Heart left ventricle (tissue), 16 donors: Measurements from ENCODE around the gene TANGO6. TPM values are rescaled to one million over a fixed set of nuclear protein-coding genes. Genes with fewer than 3 reads are reported as not detected.
"Not testable (repeated sequence)": the region's sequence is repeated elsewhere in the genome, so short reads cannot be mapped to it uniquely, and the experiment has no call there.

Experiments used
- ATAC-seq, 4 donors: fragments of 200-7000 bp; cut with Tn5 transposase; one replicate each; pipeline ENCODE4 v1.9.1; 2020 to 2022; ENCODE audit warnings: moderate library complexity in 4 of 4, mild to moderate bottlenecking in 3 of 4, moderate number of reproducible peaks in 1 of 4
- DNase-seq, 5 donors: peaks; one replicate each; pipeline ENCODE4 v3.0.0-alpha.2; 2020
- H3K27ac ChIP-seq, 12 donors: fragments of 200-600 bp; sonication (generic) in 4 of 12; one replicate each; pipeline versions ENCODE4 v1.5.0 to v1.8.0; 2016 to 2022; ENCODE audit warnings: mild to moderate bottlenecking in 2 of 12
- H3K27me3 ChIP-seq, 9 donors: fragments of 200-600 bp; sonication (generic) in 2 of 9; one replicate each; pipeline versions ENCODE4 v1.5.1 to v1.8.0; 2016 to 2022; ENCODE audit warnings: mild to moderate bottlenecking in 3 of 9
- H3K36me3 ChIP-seq, 9 donors: fragments of 200-600 bp; sonication (generic) in 2 of 9; one replicate each; pipeline versions ENCODE4 v1.5.0 to v1.8.0; 2018 to 2022; ENCODE audit warnings: mild to moderate bottlenecking in 2 of 9
- H3K4me1 ChIP-seq, 12 donors: fragments of 200-600 bp; sonication (generic) in 4 of 12; one replicate each; pipeline versions ENCODE4 v1.5.0 to v1.8.0; 2016 to 2022; ENCODE audit warnings: mild to moderate bottlenecking in 3 of 12
- H3K4me3 ChIP-seq, 12 donors: fragments of 200-600 bp; sonication (generic) in 4 of 12; one replicate each; pipeline versions ENCODE4 v1.5.0 to v1.8.0; 2017 to 2022; ENCODE audit warnings: mild to moderate bottlenecking in 9 of 12, moderate library complexity in 4 of 12
- H3K9me3 ChIP-seq, 12 donors: fragments of 200-600 bp; sonication (generic) in 4 of 12; one replicate each; pipeline versions ENCODE4 v1.5.0 to v1.8.0; 2016 to 2022; ENCODE audit warnings: mild to moderate bottlenecking in 1 of 12
- POLR2A ChIP-seq, 2 donors: fragments of 450-650 bp; IDR thresholded peaks; one replicate each; pipeline ENCODE4 v1.6.1; 2017; ENCODE audit warnings: antibody characterized with exemption in 2 of 2, mild to moderate bottlenecking in 2 of 2, moderate library complexity in 2 of 2
- WGBS, 4 donors: extraction: QIAGEN DNeasy Blood & Tissue Kit in 2 of 4; methylation state at CpG; one replicate each; pipeline versions ENCODE4 v1.1.5 to v1.1.7; 2013 to 2018; 5-methylcytosine and 5-hydroxymethylcytosine counted together
- intact Hi-C, 10 donors: fragments of 100-400 bp; cut with DNase I; formaldehyde crosslinking; loops; one replicate each; pipeline versions ENCODE4 v1.11.1 to v1.14.2; 2022
- polyA plus RNA-seq, 2 donors: library from polyadenylated mRNA; stranded (reverse); fragments of 200-250 nt; gene quantifications; one replicate each; pipeline ENCODE4 v1.2.3, GENCODE V29; 2013
- total RNA-seq, 9 donors: library from RNA; depleted of rRNA in 2 of 9; stranded (reverse); fragments of >200 nt in 2 of 9; fragmentation: NEBNext Ultra II Directional in 3 of 9; extraction: Animal tissue kit (Norgen Biotek cat#: 25700) in 3 of 9; gene quantifications; one replicate each; pipeline versions ENCODE4 v1.1.0 to v1.2.4, GENCODE V29; 2016 to 2023
- TF ChIP-seq, protein P1 (sequence below), 12 donors: fragments of 200-600 bp; sonication (generic) in 4 of 12; IDR thresholded peaks; one replicate each; pipeline versions ENCODE4 v1.5.0 to v1.8.0; 2018 to 2022; ENCODE audit warnings: antibody characterized with exemption in 12 of 12, mild to moderate bottlenecking in 5 of 12
- donor health status: ischemic (EF 13 %, LVEDD 7.1; RV severe dilation, severe dysfunction).
- donor health status: healthy with polysubstance abuse.
- donor health status: DM: no; HTN: yes; CAD: no.
- donor health status: DM: no; HTN: no; CAD: no.
- donor health status: ischemic (EF 25% LVEDD 6.9; RV normal size, moderate dysfunction).
- donor health status: ischemic (EF 25% LVEDD 5.7; RV mildly dilated, moderate dysfunction).
- donor health status: healthy.
- donor health status: DM: yes; HTN: yes; CAD: no.
- donor health status: ischemic (EF 35%, LVEDD 5.7; RV mildly dilated, moderate dysfunction).
- donor health status: nonischemic (EF 11% LVEDD 7.7; RV severe dilation, severe dysfunction).
- donor health status: DM: yes; HTN: yes; CAD: no.
- donor health status: PGD.
- donor health status: ischemic (EF 29% LVEDD 5.4; RV normal size, mild dysfunction).
- donor health status: nonischemic (EF 23%, LVEDD 6.1; RV moderate dilation, normal function).

The TANGO6 gene
- total and polyA plus RNA-seq, 11 donors = 1.8 to 14.1 (median 8.8) TPM

DNA sequence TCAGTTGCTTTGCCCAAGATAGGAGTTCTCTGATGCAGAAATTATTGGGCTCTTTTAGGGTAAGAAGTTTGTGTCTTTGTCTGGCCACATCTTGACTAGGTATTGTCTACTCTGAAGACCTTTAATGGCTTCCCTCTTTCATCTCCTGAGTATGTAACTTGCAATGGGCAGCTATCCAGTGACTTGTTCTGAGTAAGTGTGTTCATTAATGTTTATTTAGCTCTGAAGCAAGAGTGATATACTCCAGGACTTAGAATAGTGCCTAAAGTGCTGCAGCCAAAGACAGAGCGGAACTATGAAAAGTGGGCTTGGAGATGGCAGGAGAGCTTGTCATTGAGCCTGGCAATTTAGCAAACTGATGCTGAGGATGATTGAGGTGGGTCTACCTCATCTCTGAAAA is 8.8 kb upstream of the TANGO6 start:
- DNase-seq (no peak), ATAC-seq (no peak)
- Histone ChIP-seq H3K4me3 (no peak overlapping the region), H3K4me1 (no peaks in the 10 kb centered on the region), H3K36me3 (no peaks in the 10 kb centered on the region), H3K27me3 (peaks cover 0 to 4% (median 0%) of the 10 kb centered on the region in 9 donors), H3K9me3 (no peaks in the 10 kb centered on the region), H3K27ac (no peak overlapping the region)
- TF ChIP-seq, protein P1, sequence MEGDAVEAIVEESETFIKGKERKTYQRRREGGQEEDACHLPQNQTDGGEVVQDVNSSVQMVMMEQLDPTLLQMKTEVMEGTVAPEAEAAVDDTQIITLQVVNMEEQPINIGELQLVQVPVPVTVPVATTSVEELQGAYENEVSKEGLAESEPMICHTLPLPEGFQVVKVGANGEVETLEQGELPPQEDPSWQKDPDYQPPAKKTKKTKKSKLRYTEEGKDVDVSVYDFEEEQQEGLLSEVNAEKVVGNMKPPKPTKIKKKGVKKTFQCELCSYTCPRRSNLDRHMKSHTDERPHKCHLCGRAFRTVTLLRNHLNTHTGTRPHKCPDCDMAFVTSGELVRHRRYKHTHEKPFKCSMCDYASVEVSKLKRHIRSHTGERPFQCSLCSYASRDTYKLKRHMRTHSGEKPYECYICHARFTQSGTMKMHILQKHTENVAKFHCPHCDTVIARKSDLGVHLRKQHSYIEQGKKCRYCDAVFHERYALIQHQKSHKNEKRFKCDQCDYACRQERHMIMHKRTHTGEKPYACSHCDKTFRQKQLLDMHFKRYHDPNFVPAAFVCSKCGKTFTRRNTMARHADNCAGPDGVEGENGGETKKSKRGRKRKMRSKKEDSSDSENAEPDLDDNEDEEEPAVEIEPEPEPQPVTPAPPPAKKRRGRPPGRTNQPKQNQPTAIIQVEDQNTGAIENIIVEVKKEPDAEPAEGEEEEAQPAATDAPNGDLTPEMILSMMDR (IDR thresholded peaks at IDR 0.05) = no peak
- TF ChIP-seq POLR2A (IDR thresholded peaks at IDR 0.05) = no peak
- intact Hi-C loops = no loop called here
- WGBS, 4 donors = 95 to 100% (median 99%) methylated on average over 1 of the region's 1 CpG

DNA sequence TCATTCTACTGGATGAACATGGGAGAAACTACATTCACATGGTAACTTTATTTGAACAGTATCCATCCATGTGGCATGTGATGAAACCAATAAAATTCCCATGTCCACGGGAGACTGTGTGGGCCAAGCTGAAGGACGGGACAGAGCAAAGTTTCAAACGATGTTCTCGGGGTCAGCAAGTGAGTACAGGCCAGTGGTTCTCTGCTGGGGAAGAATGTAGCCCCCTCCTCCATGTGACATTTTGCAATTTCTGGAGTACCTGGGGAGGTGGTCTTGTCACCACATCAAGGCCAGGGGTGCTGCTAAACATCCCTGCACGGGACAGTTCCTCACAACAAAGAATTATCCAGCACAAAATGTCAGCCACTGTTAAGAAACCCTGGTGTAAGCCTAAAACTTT is 7.4 kb upstream of the TANGO6 start:
- Histone ChIP-seq H3K4me3 (no peak overlapping the region), H3K27me3 (no peaks in the 10 kb centered on the region), H3K27ac (no peak overlapping the region), H3K4me1 (no peaks in the 10 kb centered on the region), H3K36me3 (no peaks in the 10 kb centered on the region), H3K9me3 (no peaks in the 10 kb centered on the region)
- ATAC-seq = no peak
- no peak for TF ChIP-seq POLR2A (IDR thresholded peaks at IDR 0.05)
- TF ChIP-seq, protein P1 (IDR thresholded peaks at IDR 0.05) = no peak
- intact Hi-C loops = no loop called here
- WGBS, 4 donors = 72 to 80% (median 77%) methylated on average over 5 of the region's 5 CpGs
- no peak for DNase-seq

DNA sequence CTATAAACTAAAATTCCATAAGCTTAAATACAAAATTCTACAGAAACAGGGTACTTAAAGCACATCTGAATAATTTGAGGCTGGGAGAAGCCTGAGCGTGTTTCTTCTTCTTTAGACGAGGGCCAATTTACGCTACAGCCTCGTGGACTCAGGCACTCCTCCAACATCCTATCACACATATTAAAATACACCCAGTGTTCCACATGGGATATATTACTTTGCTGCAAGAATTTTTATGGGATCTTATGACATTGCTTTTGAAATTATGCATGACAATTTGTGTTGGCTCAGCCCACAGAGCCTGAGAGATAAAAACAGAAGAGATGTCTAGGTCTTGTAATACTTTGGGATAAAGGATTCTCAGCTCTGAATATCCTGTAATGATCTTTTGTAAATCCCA is 3.5 kb upstream of the TANGO6 start:
- whole genome bisulfite sequencing, 4 donors = 66 to 81% (median 75%) methylated on average over 4 of the region's 4 CpGs
- Histone ChIP-seq H3K27me3 (no peaks in the 10 kb centered on the region), H3K36me3 (no peaks in the 10 kb centered on the region), H3K4me1 (peaks cover 0 to 14% (median 6%) of the 10 kb centered on the region in 12 donors), H3K4me3 (no peak overlapping the region), H3K9me3 (no peaks in the 10 kb centered on the region), H3K27ac (no peak overlapping the region)
- TF ChIP-seq POLR2A (IDR thresholded peaks at IDR 0.05) = no peak
- TF ChIP-seq, protein P1 (IDR thresholded peaks at IDR 0.05) = no peak
- intact Hi-C loops = loop anchor here in 5 of 10 donors (5.0 to 10.0 kb wide), 4 partner anchors 303 to 315 kb away; partner anchors contain the start of gene ZFP90 (in 2 of the 5)
- ATAC-seq (no peak), DNase-seq (no peak)

DNA sequence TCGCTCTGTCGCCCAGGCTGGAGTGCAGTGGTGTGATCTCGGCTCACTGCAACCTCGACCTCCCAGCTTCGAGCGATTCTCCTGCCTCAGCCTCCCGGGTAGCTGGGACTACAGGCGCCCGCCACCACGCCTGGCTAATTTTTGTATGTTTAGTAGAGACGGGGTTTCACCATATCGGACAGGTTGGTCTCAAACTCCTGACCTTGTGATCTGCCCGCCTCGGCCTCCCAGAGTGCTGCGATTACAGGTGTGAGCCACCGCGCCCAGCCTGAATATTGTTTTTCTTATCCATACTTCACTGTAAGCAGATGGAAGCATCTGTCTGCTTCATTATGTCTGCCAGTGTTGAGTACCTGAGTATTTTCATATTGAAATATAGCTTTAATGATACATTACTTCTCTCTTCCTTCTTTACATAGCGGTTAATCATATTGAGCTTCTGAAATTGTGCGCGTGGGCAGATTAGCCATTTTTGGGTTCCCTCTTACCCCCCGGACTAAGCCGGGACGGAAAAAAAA is 308 bp upstream of the TANGO6 start:
- intact Hi-C loops = loop anchor here in 5 of 10 donors (5.0 to 10.0 kb wide), 4 partner anchors 306 to 318 kb away; partner anchors contain the start of gene ZFP90 (in 2 of the 5)
- H3K36me3 ChIP-seq, H3K9me3 ChIP-seq, H3K27me3 ChIP-seq, DNase-seq: not testable (repeated sequence)
- 55 to 59% (median 59%) methylated on average over 23 of the region's 23 CpGs for WGBS, 4 donors
- peak in 1 of 4 donors; percentile 3 for ATAC-seq
- H3K4me3 ChIP-seq = peak overlapping the region; percentile 68 to 99 (median 84)
- H3K27ac ChIP-seq = peak overlapping the region in 11 of 12 donors; percentile 68 to 93 (median 86)
- H3K4me1 ChIP-seq = peaks cover 0 to 20% (median 7%) of the 10 kb centered on the region in 12 donors

DNA sequence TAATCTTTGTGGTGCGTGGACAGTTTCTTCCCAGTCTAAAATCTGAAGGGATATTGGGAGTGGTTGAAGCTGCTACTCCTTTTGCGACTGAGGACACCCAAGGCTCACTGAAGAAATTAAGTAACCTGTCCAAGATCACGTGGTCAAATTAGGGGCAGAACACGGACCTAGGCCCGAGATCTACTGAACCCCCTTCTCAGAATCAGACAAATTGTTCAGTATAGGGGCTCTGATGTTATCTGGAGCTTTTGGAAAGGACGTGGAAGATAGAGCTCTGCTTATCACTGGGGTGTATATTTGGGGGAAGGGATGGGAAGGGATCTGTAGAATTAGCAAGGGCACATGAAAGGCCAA is 857 bp downstream of the TANGO6 start:
- ATAC-seq = no peak
- Histone ChIP-seq H3K4me1 (peaks cover 0 to 20% (median 7%) of the 10 kb centered on the region in 12 donors), H3K27me3 (no peaks in the 10 kb centered on the region), H3K27ac (peak overlapping the region in 11 of 12 donors; percentile 68 to 93 (median 86)), H3K36me3 (no peaks in the 10 kb centered on the region), H3K9me3 (no peaks in the 10 kb centered on the region), H3K4me3 (peak overlapping the region; percentile 68 to 99 (median 84))
- TF ChIP-seq, protein P1 (IDR thresholded peaks at IDR 0.05) = no peak
- TF ChIP-seq POLR2A (IDR thresholded peaks at IDR 0.05) = no peak
- intact Hi-C loops = loop anchor here in 6 of 10 donors (2.0 to 10.0 kb wide), 5 partner anchors 307 to 319 kb away; partner anchors contain the start of gene ZFP90 (in 2 of the 6)
- no peak for DNase-seq
- 7 to 12% (median 11%) methylated on average over 6 of the region's 6 CpGs for WGBS, 4 donors
